ENCODE results near the gene PHACTR3. TPM values are rescaled to one million over a fixed set of nuclear protein-coding genes. Genes with fewer than 3 reads are reported as not detected.
"Not testable (repeated sequence)": the region's sequence is repeated elsewhere in the genome, so short reads cannot be mapped to it uniquely, and the experiment has no call there.

The PHACTR3 gene
- 0.63 TPM in 1 of 2 replicates, not detected in the other for total RNA-seq (2014; rRNA removed)
- polyA plus RNA-seq (2012), result not detected

- no peak for DNase-seq (ENCODE audit: low read depth)
Measured at GRCh38 chr20:59603781-59604541, at the start of gene PHACTR3. Gene PHACTR3 (plus strand): TSS chr20:59604540. CDS start chr20:59605015, 475 bp downstream.

GRCh38 chr20:59557733-59558529 is 46.4 kb upstream of the PHACTR3 start:
- DNase-seq (ENCODE audit: low read depth), result not testable (repeated sequence)

- no peak for DNase-seq (ENCODE audit: low read depth)
Measured at GRCh38 chr20:59559024-59559817, 45.1 kb upstream of the PHACTR3 start.

GRCh38 chr20:59559863-59560262 is 44.5 kb upstream of the PHACTR3 start:
- DNase-seq (ENCODE audit: low read depth), result no peak

- no peak for DNase-seq (ENCODE audit: low read depth)
Measured at GRCh38 chr20:59560588-59561227, 43.6 kb upstream of the PHACTR3 start.

GRCh38 chr20:59561228-59561605 is 43.1 kb upstream of the PHACTR3 start:
- DNase-seq (ENCODE audit: low read depth), result no peak

- DNase-seq (ENCODE audit: low read depth), result no peak
Measured at GRCh38 chr20:59561614-59562277, 42.6 kb upstream of the PHACTR3 start.

GRCh38 chr20:59564171-59564570 is 40.2 kb upstream of the PHACTR3 start:
- DNase-seq (ENCODE audit: low read depth), result no peak

- no peak for DNase-seq (ENCODE audit: low read depth)
Measured at GRCh38 chr20:59564943-59565342, 39.4 kb upstream of the PHACTR3 start.

- DNase-seq (ENCODE audit: low read depth), result no peak
Measured at GRCh38 chr20:59565768-59566461, 38.4 kb upstream of the PHACTR3 start.

- DNase-seq (ENCODE audit: low read depth), result no peak
Measured at GRCh38 chr20:59566631-59567524, 37.5 kb upstream of the PHACTR3 start.

GRCh38 chr20:59567585-59568508 is 36.5 kb upstream of the PHACTR3 start:
- DNase-seq (ENCODE audit: low read depth), result no peak

GRCh38 chr20:59568509-59569024 is 35.8 kb upstream of the PHACTR3 start:
- no peak for DNase-seq (ENCODE audit: low read depth)

- DNase-seq (ENCODE audit: low read depth), result no peak
Measured at GRCh38 chr20:59569305-59569704, 35.0 kb upstream of the PHACTR3 start.

GRCh38 chr20:59571151-59571550 is 33.2 kb upstream of the PHACTR3 start:
- DNase-seq (ENCODE audit: low read depth), result no peak

- peak; percentile 69 for DNase-seq (ENCODE audit: low read depth)
Measured at GRCh38 chr20:59571551-59572314, 32.6 kb upstream of the PHACTR3 start.

- DNase-seq (ENCODE audit: low read depth), result no peak
Measured at GRCh38 chr20:59572515-59572914, 31.8 kb upstream of the PHACTR3 start.
